ENCODE data around the gene NKIRAS1.

GRCh38 chr3:23942546-23942945, 25.8 kb upstream of the NKIRAS1 start:
- TF ChIP-seq POLR2A (IDR thresholded peaks at IDR 0.05; ENCODE audit: low read depth, low read length) (no peak), TAF1 (IDR thresholded peaks at IDR 0.05; ENCODE audit: borderline replicate concordance, low read depth, low read length) (no peak), POLR2AphosphoS5 (IDR thresholded peaks at IDR 0.05; ENCODE audit: low read depth, low read length) (no peak)
